NCI-H2029 (cell line): Measurements from ENCODE around the gene ANKRD2.
"Not testable (repeated sequence)": the region's sequence is repeated elsewhere in the genome, so short reads cannot be mapped to it uniquely, and the experiment has no call there.

Experiments used
- DNase-seq: peaks from one replicate; lab custom pipeline; 2025; lab: John Stamatoyannopoulos, UW

Gene ANKRD2

DNA sequence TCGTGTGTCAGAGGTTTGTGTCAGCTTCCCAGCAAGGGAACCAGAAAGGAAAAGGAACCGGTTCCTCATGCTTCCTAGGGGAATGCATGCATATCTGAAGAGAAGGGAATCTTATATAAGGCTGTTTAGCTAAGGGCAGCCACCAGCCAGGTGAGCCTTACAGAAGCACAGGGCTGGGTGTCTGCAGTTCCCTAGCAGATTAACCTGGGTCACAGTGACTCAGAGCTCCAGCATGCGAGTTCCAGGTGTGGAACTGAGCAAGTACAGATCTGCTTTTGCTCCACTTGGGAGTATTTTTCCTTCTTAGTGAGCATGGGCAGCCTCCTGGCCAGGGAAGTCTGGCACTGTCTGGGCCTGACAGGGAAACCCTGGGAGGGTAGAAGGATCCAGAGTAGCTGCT, 957 bp upstream of the ANKRD2 start:
- DNase-seq = no peak

DNA sequence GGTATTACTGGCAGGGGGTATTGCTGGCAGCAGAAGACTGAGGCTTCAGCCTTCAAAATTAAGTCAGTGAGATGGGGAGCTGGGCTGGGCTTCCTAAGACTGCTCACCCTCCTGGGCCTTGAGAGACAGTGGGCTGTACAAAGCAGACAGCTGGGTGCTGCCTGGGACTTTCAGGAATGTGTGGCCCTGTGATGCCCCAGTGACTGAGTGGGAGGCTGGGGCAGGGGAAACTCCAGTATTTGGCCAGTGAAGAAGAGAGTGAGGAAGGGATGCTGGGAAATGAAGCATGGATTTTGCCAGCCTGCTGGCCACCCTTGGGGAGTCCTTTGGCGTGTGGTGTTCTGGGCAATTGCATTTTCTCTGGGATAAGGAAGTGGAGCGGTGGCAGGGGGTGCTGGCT, 442 bp downstream of the ANKRD2 start:
- DNase-seq = no peak

DNA sequence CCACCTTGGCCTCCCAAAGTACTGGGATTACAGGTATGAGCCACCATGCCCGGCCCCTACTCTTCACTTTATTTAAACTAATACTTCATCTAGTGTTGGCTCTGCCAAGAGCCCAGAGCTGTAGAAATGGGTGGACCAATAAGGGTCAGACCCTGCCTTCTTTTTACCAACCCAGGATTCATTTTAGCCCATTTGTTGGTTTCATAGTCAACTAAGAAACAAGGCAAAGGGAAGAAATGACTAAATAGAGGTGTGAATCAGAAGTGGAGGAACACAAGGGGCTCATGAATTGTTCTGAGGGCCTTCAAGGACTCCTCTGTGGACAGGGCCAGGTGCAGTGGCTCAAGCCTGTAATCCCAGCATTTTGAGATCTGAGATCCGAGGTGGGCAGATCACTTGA, 1.1 kb downstream of the ANKRD2 start:
- DNase-seq = no peak

DNA sequence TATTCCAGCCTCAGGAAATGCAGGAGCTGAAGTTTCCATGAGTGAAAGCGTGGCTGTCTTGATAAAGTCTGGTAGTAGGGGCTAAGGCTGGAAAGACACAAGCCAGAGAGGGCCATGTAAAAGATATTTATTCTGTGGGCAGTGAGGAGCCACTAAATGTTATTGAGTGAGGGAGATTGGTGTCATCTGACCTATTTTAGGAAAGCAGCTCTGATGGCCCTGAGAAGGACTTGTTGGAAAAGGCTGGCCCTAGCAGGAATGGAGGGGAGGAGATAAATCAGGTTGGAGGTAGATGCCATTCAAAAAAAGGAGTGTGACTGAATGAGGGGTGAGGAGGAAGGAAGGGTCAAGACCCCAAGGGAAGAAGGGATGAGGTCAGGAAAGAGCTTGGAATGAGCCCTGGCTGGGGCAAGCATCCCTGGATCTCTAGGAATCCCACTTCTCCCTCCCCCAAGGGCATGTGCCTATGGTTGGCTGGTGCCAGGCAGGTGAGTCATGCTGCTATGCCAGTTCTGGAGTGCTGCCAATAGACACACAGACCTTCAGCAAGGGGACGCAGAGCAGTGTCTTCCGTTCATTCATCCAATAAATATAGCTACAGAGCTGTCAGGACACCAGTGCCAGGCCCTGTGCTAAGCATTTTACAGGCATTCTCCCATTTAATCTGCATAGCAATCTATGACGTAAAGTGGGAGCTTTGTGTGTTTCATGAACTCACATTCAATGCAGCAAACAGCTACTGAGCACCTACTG, 2.0 kb downstream of the ANKRD2 start:
- peak; percentile 81 for DNase-seq

DNA sequence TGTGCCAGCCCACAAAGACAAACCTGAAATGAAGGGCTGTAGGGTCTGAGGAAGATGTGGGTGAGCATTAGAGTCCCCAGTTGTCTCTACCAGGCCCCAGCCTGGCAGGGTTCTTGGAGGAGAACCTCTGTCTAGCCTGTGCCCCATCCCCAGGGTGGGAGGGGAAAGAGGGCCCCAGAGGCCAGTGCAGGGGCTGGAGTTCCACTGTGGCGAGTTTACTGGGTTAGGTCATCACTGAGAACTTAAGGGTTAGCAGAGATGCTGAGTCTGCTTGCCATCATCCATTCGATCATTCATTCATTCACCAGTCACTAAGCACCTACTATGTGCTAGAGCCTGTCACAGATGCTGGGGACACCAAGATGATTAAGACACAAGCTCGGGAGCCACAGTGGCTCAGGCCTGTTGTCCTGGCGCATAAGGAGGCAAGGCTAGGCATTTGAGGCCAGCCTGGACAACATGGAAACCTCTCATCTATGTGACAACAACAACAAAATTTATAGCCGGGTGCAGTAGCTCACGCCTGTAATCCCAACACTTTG, 2.6 kb downstream of the ANKRD2 start:
- no peak for DNase-seq

DNA sequence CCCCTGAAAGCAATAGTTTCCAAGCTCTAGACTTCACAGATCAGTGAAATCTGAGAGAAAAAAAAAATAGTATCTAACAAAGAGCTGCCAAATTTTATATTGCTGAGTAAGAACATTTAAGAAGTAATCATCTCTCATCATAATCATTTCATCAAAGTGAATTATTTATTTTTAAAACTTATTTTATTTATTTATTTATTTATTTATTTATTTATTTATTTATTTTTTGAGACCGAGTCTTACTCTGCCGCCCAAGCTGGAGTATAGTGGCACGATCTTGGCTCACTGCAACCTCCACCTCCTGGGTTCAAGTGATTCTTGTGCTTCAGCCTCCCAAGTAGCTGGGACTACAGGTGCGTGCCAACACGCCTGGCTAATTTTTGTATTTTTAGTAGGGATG, 3.9 kb downstream of the ANKRD2 start:
- not testable (repeated sequence) for DNase-seq

DNA sequence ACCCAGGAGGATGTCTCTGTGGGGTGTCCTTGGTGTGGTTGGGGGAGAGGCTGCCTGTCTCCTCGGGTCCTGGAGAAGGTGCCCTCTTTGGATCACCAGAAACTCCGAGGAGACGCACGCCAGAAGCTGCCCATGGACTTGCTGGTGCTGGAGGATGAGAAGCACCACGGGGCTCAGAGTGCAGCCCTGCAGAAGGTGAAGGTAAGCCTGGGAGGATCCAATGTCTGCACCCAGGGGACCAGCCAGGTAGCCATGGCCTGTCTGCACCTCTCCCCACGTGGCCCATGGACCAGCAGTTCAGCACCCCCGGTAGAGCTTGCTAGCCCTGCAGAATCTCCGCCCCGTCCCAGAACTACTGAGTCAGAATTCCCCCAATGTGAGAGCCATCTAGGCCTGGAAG, 5.1 kb downstream of the ANKRD2 start:
- DNase-seq = no peak

DNA sequence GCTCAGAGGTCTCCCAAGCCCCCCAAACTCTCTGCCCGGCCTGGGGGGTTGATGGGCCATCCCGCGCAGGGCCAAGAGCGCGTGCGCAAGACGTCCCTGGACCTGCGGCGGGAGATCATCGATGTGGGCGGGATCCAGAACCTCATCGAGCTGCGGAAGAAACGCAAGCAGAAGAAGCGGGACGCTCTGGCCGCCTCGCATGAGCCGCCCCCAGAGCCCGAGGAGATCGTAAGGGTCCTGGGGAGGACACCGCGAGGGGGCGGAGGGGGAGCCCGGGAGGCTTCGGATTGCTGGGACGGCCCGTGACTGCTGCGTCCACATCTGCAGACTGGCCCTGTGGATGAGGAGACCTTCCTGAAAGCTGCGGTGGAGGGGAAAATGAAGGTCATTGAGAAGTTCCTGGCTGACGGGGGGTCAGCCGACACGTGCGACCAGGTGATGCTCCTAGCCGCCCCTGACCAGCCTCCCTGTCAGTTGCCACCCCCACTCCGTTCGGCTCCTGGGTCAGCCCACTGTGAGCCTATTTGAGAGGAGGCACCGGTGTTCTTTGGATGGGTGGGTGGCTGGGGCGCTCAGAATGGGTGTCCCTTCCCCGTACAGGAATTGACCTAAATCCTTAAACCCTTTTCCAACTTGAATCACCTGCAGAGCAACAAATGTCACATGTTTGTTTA, 5.7 kb downstream of the ANKRD2 start:
- no peak for DNase-seq

DNA sequence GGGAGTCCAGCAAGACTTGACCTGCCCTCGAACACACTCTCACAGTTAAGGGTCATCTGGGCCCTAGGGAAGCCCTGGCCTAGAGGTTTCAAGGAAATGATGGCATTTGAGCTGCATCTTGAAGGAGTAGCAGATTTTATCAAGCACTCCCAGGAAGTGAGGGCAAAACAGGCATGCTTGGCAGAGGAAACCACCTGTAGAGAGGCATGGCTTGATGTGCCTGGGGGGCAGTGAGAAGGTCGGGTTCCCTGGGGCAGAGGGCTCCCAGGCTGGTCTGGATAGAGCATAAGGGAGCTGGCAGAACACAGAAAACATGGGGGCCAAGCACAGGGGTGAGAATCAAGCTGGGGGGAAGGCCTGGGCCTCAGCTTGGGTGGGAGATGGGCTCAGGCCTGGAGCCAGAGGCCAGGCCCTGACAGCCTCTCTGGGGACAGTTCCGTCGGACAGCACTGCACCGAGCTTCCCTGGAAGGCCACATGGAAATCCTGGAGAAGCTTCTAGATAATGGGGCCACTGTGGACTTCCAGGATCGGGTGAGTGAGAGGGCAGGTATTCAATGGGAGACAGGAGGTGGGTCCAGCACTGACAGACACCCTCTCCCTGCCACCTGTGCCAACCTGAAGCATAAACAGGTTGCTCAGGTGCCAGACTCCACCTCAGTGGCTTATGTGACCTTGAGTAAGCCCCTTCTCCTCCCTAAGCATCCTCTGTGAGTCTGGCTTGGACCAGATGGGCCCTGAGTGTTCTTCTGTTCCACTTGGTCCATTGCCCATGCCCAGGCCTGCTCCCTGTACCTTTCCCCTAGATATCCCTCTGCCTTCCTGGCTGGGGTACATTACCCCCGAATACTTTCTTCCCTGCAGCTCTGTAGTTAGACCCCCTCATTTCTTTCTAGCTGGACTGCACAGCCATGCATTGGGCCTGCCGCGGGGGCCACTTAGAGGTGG, 8.1 kb downstream of the ANKRD2 start:
- no peak for DNase-seq

DNA sequence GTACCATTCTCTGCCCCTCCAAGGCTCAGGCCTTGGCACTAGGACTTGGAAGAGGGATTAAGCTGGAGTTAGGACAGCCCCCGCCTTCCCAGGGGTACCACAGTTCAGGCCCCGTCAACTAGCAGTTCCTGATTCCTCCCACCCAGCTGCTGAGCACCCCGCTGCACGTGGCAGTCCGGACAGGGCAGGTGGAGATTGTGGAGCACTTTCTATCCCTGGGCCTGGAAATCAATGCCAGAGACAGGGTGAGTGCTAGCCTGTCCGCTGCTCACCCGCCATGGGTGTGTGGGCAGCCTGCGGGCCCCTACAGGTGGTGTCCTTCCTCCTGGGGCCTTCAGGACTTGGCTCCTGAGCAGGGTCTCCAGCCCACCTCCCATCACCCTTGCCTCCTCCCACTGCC, 9.6 kb downstream of the ANKRD2 start:
- DNase-seq = no peak

DNA sequence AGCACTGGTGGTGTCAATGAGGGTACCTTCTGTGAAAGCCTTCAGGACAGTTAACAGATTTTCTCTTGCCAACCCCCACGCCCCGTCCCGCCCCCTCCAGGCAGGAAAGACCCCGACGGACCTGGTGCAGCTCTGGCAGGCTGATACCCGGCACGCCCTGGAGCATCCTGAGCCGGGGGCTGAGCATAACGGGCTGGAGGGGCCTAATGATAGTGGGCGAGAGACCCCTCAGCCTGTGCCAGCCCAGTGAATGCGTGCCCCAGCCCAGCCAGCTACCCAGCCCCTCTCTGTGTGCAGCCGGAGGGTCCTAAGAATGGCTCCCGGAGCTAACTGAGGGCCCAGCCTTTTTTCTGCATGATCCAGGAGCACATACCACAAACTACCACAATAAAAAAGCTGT, 10.9 kb downstream of the ANKRD2 start:
- DNase-seq = no peak

DNA sequence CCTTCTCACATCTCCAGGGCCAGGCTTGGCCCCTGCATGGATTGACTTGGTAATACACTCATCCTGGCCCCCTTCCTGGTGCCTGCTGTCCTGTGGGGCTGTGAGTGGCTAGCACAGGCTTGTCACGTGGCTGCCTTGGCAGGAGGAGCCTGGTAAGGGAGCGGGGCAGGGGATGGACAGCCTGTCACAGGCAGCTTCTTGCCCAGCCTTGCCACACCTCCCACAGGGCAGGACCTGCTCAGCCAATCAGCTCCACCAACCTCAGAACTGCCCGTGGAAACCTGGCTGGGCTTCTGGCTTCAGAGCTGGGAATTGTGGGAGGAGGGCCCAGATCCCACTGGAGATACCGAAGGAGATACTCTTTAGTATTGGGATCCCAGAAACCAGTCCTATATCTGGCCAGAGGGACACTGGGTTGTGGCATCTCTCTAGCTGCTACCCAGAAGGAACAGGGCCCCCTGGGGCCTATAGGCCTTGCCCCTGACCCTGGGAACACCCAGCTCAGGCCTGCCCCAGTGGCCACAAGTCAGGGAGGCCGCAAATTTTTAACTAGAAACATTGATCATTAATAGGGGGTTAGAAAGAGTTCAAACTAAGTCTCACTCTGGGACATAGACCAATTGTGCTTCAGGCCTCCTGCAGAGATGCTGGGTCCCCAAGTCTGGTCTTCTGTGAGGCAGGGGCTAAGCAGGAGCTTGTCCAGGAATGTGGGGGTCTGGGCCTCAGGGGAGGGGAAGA, 11.7 kb downstream of the ANKRD2 start, which contains the start of gene HOGA1:
Gene HOGA1 (plus strand): TSS at position 330 of the 738 bp plus-strand sequence. CDS start 315 bp downstream, at position 645.
- no peak for DNase-seq

DNA sequence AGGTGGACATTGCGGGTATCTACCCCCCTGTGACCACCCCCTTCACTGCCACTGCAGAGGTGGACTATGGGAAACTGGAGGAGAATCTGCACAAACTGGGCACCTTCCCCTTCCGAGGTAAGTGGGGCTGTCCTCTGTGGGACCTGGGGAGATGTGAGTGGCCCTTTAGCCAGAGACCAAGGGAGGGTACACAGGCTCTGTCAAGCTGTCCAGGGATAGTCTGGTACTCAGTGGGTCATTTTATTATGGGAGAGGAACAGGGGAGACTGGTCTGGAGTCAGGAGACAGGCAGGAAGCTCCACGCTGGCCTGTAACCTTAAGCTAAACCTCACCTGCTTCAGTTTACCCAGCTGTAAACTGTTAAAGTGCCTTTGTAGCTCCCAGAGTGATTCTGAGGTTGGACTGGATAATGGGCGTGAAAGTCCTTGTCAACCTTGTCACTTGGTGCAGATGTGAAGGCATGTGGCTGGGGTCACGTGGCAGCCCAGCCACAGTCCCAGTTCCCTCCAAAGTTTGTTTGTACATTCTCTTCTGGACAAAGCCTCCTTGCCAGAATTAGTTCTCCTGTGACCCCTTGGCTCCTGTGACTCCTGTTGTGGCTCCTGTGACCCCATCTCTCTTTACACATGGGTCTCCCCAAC, 12.3 kb downstream of the ANKRD2 start:
- DNase-seq = no peak

DNA sequence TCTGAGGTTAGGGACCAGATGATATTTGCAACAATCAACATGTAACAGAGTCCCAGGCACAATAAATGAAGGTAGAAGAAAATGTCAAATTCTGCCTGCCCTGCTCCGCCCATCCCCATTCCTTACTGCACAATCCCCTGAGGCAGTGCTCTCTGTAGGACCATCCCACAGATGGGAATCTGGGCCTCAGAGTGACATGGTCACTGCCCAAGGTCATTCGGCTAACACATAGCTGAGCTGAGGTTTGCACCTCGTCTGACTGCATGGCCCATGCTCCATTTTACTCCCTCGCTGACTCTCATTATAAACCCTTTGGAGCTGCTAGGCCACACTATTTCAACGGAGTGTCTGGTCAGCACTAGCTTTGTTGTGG, 12.8 kb downstream of the ANKRD2 start:
- no peak for DNase-seq

DNA sequence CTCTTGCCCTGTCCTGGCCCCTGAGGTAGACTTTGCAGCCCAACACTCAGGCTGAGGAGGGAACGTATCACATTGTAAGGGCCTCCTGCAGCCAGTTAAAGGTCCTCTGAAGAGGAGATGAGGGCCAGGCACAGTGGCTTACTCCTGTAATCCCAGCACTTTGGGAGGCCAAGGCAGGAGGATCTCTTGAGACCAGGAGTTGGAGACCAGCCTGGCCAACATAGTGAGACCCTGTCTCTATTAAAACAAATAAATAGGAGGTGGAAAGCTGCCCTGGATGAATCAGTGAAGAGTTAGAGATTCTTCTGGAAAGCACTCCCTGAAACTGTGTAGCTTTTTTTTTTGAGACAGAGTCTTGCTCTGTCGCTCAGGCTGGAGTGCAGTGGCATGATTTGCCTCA, 14.6 kb downstream of the ANKRD2 start:
- DNase-seq = no peak

DNA sequence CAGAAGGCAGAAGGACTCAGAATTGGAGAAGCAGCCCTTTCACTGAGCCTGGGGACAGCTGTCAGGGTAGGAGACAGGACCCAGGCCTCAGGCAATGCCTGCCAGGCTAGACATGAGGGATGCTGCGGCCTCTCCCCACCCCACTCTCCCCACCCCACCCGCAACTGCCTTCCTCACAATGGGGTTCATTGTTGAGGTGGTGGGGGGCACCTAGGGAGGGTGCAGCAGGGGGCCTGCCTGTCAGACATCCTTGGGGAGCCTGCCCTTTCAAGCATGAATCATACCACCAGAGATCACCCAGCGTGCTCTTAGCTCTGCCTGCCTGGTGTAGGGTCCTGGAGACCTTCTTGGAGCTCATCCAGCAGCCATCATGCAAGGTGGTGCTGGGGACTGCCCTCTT, 16.9 kb downstream of the ANKRD2 start, which contains the start of gene C10orf62:
Gene C10orf62 (plus strand): TSS at position 243 of the 400 bp plus-strand sequence. CDS start 177 bp downstream, outside the sequence.
- no peak for DNase-seq

DNA sequence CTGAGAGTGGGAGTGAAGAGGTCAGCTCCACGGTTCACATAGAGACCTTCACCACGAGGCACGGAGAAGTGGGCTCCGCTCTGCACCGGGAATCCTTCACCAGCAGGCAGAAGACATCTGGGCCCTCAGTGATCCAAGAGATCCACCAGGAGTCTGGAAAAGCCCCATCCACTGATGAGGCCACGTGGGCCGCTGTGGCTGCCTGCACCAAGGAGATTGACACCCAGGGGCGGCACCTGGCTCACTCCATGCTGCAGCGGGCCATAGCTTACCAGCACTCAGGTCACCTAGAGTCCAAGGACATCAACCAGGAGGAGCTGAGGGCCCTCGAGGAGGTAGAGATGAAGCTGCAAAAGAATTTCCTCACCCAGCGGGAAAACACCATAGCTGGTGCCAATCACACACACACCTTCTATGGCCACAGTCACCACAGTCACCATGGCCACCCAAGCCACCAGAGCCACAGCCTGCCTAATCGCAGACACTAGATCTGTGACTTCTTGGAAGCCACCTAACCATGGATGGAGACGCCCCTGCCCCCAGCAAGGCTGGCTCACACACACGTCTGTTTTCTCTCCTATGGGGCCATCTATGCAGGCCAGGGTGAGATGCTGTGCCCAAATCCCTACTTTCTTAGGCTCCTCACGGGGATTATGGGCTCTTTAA, 17.6 kb downstream of the ANKRD2 start:
- DNase-seq = no peak

DNA sequence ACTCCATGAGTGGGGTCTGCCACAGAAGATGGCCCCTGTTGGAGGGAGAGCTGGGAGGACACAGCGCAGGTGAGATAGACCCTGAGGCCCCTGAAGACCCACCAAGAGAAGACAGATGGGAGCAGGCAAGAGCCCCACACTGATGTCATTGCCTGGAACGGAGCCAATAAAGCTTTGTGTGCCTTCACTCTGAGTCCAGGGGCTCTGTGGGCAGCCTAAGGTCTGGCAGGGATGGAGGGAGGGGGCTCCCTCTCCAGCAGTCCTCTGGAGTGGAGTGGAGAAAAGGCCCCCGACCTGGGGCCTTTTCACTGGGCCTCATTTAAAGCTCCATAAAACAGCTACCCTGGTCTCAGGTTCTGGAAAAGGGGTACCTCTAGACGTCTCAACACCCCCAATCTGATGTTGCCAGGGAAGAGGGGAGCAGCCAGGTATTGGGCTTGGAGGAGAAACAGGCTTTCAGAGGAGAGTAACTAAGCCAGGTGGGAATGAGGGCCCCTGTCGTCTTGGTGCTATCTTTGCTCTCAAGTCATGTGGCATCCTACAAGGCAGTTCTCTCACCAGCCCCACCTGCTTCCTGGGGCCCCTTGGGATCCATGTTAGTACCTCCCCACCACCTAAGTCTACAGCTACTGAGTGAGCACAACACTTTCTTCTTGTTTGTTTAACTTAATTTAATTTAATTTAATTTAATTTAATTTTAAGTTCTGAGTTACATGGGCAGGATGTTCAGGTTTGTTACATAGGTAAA, 18.3 kb downstream of the ANKRD2 start:
- DNase-seq = no peak

DNA sequence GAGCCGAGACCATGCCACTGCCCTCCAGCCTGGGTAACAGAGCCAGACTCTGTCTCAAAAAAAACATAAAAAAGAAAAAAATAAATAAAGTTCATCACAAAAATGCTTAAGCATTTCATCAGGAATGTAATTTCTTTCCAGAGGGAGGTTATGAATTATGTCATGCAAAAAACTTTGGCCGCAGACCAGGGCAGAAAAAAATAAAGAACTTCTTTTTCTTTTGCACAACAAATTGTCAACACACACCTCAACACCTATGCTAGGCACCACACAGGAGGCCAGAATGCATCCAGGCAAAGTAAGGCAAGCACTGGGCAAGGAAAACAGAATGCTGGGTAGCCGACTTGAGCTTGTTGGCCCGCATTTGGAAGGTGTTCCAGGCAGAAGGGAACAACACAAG, 20.8 kb downstream of the ANKRD2 start:
- no peak for DNase-seq
